Measurements from ENCODE around the gene ARHGAP25. TPM values are rescaled to one million over a fixed set of nuclear protein-coding genes. Genes with fewer than 3 reads are reported as not detected.
A peak's percentile ranks its signal among the peaks of the same experiment; 100 is the strongest.

Gene ARHGAP25
- total RNA-seq, 1 donor from 2014 or later: 4.7 TPM

- ATAC-seq (no peak), DNase-seq (ENCODE audit: low spot score) (no peak)
Measured at GRCh38 chr2:68825866-68826265, 91.3 kb downstream of the ARHGAP25 start.

GRCh38 chr2:68827666-68828065 is 93.1 kb downstream of the ARHGAP25 start:
- ATAC-seq (no peak), DNase-seq (ENCODE audit: low spot score) (no peak)

DNA sequence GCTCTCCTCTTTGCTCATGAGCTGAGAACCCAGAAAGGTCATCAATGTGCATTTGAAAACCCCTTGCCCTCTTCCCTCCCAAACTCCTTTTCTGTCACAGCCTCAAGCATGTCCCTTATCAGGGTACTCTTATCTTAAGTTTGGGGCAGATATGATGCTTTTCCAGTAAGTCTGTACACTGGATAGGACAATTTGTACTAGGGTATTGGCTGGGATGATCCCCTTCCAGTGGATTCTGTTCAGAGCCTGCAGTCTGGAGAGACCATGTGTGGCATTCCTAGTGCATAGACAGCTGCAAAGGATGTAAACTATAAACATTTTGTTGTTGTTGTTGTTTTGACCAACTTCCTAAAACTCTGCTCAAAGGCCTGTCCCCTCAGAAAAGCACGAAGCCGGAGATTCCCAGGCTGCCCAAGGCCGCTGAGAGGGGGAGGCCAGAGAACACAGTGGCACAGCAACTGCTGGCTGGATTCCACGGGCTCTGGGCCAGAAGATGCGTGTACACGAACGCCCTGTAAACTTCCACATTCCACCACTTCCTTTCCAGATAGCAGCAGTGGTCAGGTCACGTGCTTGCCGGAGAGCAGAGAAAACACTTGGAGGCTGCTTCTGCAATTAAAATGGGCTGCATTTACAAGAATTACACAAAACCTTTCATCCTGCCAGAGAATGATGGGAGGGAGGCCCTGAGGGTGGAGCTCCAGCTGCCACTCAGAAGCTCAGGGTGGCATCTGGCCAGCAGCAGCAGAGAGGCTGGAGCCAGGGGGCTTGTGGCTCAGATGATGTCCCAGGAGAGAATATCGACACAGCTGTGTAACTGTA is 94.5 kb downstream of the ARHGAP25 start:
- ATAC-seq: peak; percentile 85
- DNase-seq (ENCODE audit: low spot score): peak; percentile 88

DNA sequence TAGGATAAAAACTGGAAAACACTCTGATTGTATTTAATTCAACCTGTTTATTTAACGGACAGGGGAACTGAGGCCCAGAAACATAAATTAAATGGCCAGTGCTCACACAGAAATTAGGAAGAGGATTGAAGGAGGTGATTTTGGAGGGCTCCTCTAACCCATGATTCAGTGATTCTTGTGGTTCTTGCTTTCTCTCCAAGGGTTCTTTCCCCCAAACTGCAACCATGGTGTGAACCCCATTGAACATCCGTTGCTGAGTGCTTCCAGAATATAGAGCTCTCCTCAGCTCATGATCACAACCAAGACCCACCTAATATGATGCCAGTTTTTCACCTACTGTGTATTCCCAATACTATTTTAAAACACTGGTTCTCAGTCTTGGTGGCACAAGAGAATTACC is 95.1 kb downstream of the ARHGAP25 start:
- DNase-seq (ENCODE audit: low spot score) (no peak), ATAC-seq (no peak)

GRCh38 chr2:68831686-68832232 is 97.1 kb downstream of the ARHGAP25 start:
- DNase-seq (ENCODE audit: low spot score) (no peak), ATAC-seq (no peak)

GRCh38 chr2:68832233-68832869 is 97.7 kb downstream of the ARHGAP25 start:
- peak; percentile 46 for ATAC-seq
- DNase-seq (ENCODE audit: low spot score): no peak

- ATAC-seq (no peak), DNase-seq (ENCODE audit: low spot score) (no peak)
Measured at GRCh38 chr2:68833162-68833561, 98.6 kb downstream of the ARHGAP25 start.

DNA sequence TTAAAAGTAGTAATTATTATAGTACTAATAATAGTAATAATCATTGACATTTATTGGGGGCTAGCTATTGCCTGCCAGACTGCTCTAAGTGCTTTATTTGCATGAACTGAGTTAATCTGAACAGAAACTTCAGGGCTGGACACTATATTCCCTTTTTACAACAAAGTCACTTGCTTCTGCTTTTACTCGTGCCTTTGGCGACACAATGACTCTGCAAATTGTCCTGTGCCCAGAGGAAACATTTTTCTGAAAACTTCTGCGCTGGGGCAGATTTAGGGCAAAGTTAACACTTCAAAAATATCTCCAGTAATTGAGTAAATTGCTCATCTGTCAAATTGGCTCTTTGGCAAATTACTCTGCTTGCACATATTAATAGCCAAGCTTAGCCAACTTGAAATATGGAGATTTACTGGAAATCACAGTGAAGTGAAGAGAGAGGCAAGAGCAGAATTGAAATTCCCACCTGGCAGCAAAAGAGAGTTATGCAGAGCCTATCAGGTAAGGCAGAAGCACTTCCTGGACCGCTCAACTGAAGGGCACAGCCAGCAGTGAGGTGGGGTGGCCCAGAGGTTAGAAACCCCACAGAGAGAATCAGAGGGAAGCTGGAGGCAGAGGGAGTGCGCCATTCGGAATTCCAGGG is 100.2 kb downstream of the ARHGAP25 start:
- ATAC-seq (no peak), DNase-seq (ENCODE audit: low spot score) (no peak)

DNA sequence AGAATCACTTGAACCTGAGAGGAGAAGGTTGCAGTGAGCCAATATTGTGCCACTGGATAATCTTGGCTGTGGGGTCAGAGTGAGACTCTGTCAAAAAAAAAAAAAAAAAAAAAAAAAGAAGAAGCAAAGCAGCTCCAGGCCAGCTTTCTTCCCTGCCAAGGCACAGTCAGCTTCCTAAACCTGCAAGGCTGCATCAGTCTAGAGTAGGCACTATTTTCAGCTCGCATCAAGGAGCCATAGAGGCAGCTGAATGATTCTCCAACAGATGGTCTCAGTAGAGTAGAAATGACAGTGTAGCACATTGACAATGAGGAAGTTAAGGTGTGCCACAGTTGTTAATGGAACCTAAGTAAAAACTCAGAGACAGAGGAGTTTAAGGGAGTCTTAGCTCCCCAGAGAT is 101.0 kb downstream of the ARHGAP25 start:
- ATAC-seq (no peak), DNase-seq (ENCODE audit: low spot score) (no peak)

DNA sequence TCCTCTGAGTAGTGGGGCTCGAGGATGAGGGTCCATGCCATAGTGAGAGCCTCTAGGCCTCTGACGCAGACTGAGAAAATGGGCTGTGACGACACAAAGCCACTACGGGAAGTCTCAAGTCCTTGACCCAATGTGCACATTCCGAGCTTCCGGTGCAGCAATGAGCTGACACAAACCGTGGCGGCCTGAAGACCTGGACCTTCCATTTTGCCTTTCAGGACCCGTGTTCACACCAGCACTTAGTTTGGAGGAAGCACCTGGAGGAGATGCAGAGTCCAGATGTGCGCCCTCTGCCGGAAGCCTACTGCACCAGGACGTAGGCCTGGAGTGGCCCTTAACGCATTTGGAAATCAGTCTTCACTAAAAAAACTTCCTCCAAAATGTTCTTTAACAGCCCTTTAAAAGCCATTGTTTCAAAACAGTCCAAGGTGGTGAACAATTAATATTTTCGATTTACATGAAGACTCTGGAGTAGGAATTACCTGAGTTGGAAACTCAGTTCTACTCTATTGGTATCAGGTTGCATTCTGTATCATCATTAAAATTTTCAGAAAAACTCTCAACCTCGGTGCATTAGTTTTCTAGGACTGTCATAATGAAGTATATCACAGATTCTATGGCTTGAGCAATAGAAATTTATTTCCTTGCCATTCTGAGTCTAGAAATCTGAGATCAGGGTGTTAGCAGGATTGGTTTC is 102.7 kb downstream of the ARHGAP25 start:
- ATAC-seq (peak; percentile 86), DNase-seq (ENCODE audit: low spot score) (no peak)

DNA sequence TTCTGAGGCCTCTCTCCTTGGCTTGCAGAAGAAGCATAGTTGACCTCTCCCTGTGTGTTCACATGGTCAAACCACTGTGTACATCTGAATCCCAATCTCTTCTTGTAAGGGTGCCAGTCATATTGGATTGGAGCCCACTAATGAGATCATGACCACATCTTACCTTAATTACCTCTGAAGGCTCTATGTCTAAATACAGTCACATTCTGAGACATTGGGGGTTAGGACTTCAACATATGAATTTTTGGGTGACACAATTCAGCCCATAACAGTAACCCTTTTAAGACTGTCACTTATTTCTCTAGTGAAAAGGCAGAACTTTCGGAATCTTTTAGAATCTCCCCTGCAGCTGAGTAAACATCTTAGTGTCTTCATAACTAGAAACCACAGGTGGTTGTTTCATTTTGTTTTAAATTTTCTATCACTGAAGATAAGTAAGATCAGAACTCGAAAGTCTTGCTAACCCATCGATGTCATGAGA is 103.3 kb downstream of the ARHGAP25 start:
- no peak for DNase-seq (ENCODE audit: low spot score)
- ATAC-seq: no peak

GRCh38 chr2:68838641-68839040 is 104.0 kb downstream of the ARHGAP25 start:
- no peak for ATAC-seq
- DNase-seq (ENCODE audit: low spot score): no peak

GRCh38 chr2:68839260-68839833 is 104.7 kb downstream of the ARHGAP25 start:
- ATAC-seq: peak; percentile 79
- DNase-seq (ENCODE audit: low spot score): no peak

DNA sequence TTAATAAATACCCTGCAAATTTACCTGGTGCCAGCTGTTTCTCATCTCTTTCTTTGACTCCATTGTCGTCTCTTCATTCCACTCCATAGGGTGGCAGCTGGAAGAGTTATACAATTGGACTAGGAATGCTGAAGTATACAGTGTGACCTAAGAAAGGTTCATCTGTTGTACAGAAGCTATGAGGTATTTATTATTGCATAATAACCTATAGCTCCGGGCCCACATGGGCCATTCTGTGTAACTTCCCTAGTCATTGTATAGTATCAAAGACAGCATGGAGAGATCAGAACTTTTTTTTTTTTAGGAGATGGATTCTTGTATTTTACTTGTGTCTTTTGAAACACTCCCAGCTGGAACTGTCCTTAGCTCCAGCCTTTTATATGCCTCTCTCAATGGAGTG is 110.4 kb downstream of the ARHGAP25 start:
- DNase-seq (ENCODE audit: low spot score) (no peak), ATAC-seq (no peak)

DNA sequence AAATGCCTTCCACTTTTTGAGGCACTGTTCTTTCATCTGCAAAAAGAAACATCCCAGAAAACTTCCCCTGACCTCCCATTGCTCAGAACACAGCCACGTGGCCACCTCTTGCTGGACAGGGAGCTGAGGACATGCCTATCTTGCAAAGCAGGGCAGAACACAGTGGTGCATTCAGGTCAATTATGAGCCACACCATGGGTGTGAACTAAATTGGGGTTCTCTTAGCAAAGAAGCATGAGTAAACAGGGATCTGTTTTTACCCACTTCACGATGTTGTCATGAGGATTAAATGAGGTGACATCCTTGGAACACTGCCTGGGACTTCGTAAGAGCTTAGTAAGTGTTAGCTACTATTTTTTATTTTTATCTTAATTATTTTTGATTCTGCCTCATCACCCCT is 111.5 kb downstream of the ARHGAP25 start:
- no peak for ATAC-seq
- DNase-seq (ENCODE audit: low spot score): no peak

DNA sequence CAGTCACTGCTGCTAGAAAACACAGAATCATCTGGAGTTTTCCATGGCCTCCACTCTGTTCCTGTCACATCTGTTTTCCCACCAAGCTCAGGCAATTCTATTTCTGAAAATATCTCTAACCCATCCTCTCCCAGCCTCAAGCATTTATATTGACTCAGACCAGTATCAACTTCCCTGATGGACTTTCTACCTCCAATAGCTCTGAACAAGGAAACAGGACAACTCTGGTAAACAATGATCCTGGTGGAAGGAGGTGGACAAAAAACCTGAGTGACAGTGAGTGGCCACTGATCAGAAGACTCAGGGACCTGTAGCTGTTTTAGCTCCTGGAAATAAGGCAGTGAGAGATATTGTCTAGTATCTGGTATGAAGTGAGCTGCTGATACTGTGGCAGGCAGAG is 113.1 kb downstream of the ARHGAP25 start:
- no peak for DNase-seq (ENCODE audit: low spot score)
- ATAC-seq: no peak

- ATAC-seq (no peak), DNase-seq (ENCODE audit: low spot score) (no peak)
Measured at GRCh38 chr2:68849579-68850030, 115.0 kb downstream of the ARHGAP25 start.

DNA sequence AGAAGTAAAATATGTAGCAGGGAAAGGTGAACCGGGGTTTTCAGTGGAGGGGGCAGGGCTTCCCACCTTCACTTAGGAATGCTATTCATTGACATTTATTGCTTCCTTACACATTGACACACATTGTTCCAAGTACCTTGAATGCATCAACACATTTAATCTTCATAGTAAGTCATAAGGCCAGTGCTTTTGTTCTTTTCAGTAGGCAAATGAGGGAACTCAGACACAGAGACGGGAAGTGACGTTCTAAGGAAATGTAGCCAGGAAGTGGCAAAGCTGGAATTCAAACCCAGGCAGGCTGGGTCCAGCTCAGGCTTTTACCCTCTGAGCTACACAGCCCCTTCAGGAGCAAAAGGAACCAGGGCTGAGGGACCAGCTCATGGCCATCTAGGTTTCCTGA is 115.9 kb downstream of the ARHGAP25 start:
- DNase-seq (ENCODE audit: low spot score): no peak
- no peak for ATAC-seq

DNA sequence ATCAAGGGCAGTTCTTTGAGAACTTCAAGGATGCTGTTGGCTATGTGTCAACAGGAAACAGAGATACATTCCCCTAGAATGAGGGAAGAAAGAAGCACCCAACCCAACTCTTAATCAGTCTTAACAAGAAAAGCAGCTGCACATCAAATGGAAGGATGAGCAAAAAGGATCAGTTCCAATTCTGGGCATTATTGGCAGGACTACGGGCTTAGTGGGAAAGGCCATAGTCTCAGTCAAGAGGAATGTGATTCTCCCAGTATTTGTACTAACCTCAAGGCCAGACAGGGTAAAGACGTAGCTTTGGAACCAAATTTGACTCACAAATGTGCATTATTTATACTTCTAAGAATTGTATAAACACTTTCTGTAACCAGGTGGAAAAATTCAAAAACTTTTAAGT is 118.4 kb downstream of the ARHGAP25 start:
- DNase-seq (ENCODE audit: low spot score): no peak
- ATAC-seq: no peak

DNA sequence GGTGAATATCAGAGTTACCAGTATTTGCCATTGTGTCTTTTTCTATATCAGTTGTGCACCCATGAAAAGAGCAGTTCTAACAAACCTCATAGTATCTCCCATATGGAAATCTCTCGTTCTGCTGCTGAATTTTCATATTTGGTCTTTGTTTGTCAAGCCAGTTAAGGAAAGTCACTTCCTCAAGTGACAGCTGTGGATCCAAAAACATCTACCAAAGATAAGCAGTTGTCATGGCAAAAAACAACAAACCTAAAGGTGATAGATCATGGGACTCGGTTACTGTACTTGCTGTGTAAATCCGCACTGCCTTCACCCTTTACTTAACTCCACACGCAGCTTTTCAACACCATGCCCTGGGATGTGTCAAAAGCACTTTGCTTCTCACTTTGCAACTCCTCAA is 119.3 kb downstream of the ARHGAP25 start:
- ATAC-seq (no peak), DNase-seq (ENCODE audit: low spot score) (no peak)

DNA sequence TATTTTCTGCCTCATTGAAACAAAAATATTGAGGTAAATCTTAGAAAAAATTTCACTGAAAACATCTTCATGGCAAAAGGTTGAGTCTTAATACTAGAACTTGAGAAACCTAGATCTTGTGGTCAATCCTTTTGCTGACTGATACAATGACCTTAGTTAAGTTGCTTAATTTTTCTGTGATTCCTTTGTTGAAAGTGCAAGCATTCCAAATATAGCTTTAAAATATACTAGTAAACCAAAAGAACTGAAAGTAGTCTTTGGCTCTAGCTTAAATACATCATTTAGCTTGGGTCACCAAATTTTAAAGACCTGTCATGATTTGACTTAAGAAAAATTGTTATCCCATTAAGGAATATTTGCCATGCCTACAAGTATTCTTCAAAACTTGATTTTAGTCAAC is 119.9 kb downstream of the ARHGAP25 start:
- no peak for ATAC-seq

More for the DNA sequence above, 119.9 kb downstream of the ARHGAP25 start:
- DNase-seq (ENCODE audit: low spot score): no peak

Data from left lobe of liver (tissue), 2 donors.